ENCODE data around the gene ATOSB. TPM values are rescaled to one million over a fixed set of nuclear protein-coding genes. Genes with fewer than 3 reads are reported as not detected.

Gene ATOSB
- total RNA-seq, 6 experiments from 2014 or later, result 3.7 to 6.9 (median 5.8) TPM

DNA sequence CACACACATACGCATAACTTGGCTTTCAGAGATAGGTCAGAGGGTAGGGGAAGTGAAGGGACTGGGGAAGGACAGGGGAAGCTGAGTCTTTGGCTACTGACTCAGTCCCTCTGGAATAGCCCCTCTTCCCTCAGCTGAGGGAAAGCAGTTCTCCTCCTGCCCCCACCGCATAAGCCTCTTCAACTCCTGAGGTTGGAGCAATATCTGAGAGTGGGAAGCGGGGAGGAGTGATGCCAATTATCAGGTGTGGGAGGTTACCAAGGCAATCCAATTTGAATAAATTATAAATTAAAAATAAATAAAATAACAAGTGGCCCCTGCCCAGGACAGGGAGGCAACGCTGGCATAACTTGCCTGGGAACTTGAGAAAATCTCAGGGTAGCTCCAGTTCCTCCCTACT is 11.1 kb downstream of the ATOSB start:
- no peak for DNase-seq
- Histone ChIP-seq H3K9me3 (no peaks in the 10 kb centered on the region), H3K4me3 (no peak overlapping the region), H3K36me3 (peaks cover 0 to 62% (median 16%) of the 10 kb centered on the region in 4 donors), H3K27ac (no peak overlapping the region), H3K27me3 (no peaks in the 10 kb centered on the region), H3K4me1 (peaks cover 0 to 19% (median 5%) of the 10 kb centered on the region in 4 donors)
- no peak for TF ChIP-seq POLR2A (IDR thresholded peaks at IDR 0.05)
- TF ChIP-seq, protein P1, sequence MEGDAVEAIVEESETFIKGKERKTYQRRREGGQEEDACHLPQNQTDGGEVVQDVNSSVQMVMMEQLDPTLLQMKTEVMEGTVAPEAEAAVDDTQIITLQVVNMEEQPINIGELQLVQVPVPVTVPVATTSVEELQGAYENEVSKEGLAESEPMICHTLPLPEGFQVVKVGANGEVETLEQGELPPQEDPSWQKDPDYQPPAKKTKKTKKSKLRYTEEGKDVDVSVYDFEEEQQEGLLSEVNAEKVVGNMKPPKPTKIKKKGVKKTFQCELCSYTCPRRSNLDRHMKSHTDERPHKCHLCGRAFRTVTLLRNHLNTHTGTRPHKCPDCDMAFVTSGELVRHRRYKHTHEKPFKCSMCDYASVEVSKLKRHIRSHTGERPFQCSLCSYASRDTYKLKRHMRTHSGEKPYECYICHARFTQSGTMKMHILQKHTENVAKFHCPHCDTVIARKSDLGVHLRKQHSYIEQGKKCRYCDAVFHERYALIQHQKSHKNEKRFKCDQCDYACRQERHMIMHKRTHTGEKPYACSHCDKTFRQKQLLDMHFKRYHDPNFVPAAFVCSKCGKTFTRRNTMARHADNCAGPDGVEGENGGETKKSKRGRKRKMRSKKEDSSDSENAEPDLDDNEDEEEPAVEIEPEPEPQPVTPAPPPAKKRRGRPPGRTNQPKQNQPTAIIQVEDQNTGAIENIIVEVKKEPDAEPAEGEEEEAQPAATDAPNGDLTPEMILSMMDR (IDR thresholded peaks at IDR 0.05), result no peak
- no peak for ATAC-seq
- intact Hi-C loops (cut with DNase I), result no loop called here
- WGBS (ENCODE audit: insufficient coverage, low coverage, low lambda C conversion rate, missing lambda C conversion rate), result 88% methylated on average over 4 of the region's 4 CpGs

DNA sequence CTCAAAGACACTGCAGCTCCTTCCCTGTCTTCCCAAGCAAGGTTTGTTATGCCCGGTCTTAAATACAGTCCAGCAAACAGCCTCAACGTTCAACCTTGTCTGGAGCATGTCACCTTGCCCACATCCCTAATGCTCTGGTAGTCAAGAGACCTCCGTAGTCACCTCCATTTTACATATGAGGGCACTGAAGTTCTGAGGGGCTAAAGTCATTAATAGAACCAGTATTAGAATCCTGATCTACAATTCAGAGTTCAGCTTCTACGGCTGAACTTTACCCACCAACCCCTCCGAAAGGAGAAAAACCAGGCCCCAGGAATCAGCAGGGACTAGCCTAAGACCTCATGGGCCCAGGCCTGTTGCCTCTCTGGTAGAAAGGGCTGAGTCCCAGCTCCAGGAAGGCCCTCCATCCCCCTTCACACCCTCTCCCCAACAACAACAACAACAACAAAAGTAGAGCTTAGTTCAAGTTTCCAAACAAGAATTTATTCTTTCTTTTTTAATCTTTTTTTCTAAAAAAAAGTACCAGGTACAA is 11.9 kb downstream of the ATOSB start:
- DNase-seq (no peak), ATAC-seq (no peak)
- peak overlapping the region in 2 of 3 donors; percentile 76 to 94 for H3K4me3 ChIP-seq
- H3K9me3 ChIP-seq, result no peaks in the 10 kb centered on the region
- H3K27ac ChIP-seq, result peak overlapping the region in 2 of 3 donors; percentile 14 to 82
- no peaks in the 10 kb centered on the region for H3K27me3 ChIP-seq
- peaks cover 0 to 66% (median 16%) of the 10 kb centered on the region in 4 donors for H3K36me3 ChIP-seq
- intact Hi-C loops (cut with DNase I), result no loop called here
- WGBS (ENCODE audit: insufficient coverage, low coverage, low lambda C conversion rate, missing lambda C conversion rate), result 35% methylated on average over 5 of the region's 5 CpGs
- H3K4me1 ChIP-seq, result peaks cover 0 to 19% (median 5%) of the 10 kb centered on the region in 4 donors
- TF ChIP-seq POLR2A (IDR thresholded peaks at IDR 0.05), result no peak
- TF ChIP-seq, protein P1 (IDR thresholded peaks at IDR 0.05), result no peak

DNA sequence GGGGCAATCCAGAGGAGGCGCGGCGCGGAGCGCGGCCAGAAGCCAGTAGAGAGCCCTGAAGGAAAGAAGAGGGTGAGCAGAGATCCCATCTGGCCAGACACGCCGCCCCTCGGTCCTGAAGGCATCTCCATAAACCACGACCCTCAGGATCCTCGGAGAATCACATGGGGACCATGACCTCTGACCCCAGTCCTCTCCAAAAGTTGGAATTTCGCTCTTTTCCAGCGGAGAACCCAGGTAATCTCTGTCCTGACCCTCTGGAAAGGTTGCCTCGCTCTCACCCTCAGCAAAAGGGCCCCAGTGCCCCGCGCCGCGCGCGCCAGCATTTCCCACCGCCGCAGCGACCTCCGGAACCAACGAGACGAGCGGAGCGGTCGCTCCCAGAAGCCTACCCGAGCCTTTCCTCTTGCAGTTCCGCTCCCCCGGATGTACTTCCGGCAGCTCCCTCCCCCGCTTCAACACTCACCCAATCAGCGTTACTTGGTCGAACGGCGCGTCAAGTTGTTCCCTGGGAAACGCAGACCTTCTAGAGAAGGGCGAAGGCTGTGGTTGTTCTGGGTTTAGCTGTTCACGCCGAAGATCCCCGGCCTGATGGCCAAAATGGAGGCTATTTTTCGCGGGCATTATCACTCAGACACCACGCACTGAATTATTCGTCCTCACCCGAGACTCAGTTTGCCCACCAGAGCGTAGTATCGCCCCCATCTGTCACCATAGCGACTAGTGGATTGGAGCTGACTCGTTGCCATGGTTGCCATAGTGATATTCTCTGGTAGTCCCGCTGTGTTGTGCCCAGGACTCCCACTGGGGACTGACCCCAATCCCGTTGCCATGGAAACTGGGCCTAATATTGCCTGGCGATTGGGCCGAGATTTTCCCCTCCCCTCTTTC is 12.6 kb downstream of the ATOSB start, which contains the start of gene STOML2:
TSS of gene STOML2 (minus strand) at position 363 of the 891 bp plus-strand sequence. CDS start at position 326, 37 bp downstream.
- Histone ChIP-seq H3K27me3 (no peaks in the 10 kb centered on the region), H3K36me3 (peaks cover 0 to 62% (median 14%) of the 10 kb centered on the region in 4 donors), H3K27ac (peak within 1 kb of the TSS; percentile 14 to 82 (median 53)), H3K9me3 (no peaks in the 10 kb centered on the region), H3K4me1 (peaks cover 0 to 19% (median 5%) of the 10 kb centered on the region in 4 donors), H3K4me3 (peak within 1 kb of the TSS; percentile 49 to 94 (median 76))
- DNase-seq (peak; percentile 92 to 96 (median 95)), ATAC-seq (peak; percentile 97 to 99 (median 98))
- intact Hi-C loops (cut with DNase I), result no loop called here
- TF ChIP-seq POLR2A (IDR thresholded peaks at IDR 0.05), result peak; percentile 64
- TF ChIP-seq, protein P1 (IDR thresholded peaks at IDR 0.05), result no peak
- WGBS (ENCODE audit: insufficient coverage, low coverage, low lambda C conversion rate, missing lambda C conversion rate), result 0% methylated on average over 44 of the region's 57 CpGs

DNA sequence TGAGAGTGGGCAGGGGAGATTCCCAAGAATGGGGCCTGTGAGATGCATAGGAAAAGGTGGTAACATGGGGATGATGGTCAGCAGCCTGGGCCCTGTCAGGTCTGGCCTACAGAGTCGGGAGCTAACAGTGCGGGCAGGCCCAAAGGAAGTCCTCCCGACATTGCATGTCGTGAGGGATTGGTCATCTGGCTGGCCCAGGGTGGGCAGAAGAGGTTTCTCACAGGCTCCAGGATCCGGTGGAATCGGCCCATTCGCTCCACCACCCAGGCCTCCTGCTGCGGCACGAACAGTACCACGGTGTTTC is 13.2 kb downstream of the ATOSB start:
- ATAC-seq, result peak; percentile 44 to 56 (median 46)
- peak overlapping the region; percentile 14 to 82 (median 53) for H3K27ac ChIP-seq

More for the DNA sequence above, 13.2 kb downstream of the ATOSB start:
- Histone ChIP-seq H3K27me3 (no peaks in the 10 kb centered on the region), H3K4me1 (peaks cover 0 to 19% (median 5%) of the 10 kb centered on the region in 4 donors), H3K9me3 (no peaks in the 10 kb centered on the region), H3K36me3 (peaks cover 0 to 56% (median 13%) of the 10 kb centered on the region in 4 donors), H3K4me3 (peak overlapping the region; percentile 49 to 94 (median 76))
- TF ChIP-seq, protein P1 (IDR thresholded peaks at IDR 0.05), result no peak
- TF ChIP-seq POLR2A (IDR thresholded peaks at IDR 0.05), result no peak
- no peak for DNase-seq
- WGBS (ENCODE audit: insufficient coverage, low coverage, low lambda C conversion rate, missing lambda C conversion rate), result 3% methylated on average over 7 of the region's 10 CpGs
- intact Hi-C loops (cut with DNase I), result no loop called here

Measured in right lobe of liver (tissue), 6 donors.